Measurements from ENCODE around the gene PRSS2.
"Not testable (repeated sequence)": the region's sequence is repeated elsewhere in the genome, so short reads cannot be mapped to it uniquely, and the experiment has no call there.

PRSS2 gene

DNA sequence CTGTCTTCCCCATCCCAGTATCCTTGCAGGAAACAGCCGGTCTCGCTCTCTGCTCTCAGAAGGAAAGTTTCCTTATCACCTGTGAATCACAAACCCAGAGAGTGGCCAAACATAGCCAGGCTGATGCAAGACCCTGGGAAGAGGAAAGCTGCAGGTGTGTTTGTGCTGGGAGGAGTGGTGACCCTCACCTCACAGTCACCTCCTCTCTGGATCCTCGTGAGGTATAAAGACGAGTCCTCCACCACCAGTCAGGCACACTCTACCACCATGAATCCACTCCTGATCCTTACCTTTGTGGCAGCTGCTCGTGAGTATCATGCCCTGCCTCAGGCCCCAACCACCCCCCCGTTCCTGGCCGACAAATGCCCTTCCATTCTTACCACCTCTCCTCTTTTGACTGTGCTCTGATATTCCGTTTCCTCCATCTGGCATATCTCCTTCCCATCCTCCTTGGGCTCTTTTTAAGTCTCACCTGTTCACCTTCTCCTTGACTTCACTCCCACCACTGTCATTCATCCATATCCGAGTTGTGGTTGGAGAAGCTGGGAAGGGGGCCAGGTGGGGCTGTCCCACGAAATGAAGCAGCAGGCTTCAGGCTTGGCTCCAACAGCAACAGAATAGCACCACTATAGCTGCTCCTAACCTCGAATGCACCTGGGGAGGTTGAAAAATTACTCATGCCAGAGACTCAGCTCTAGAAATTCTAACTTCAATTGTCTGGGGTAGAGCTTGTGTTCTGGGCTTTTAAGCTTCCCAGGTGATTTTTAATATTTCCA is 21.4 kb upstream of the PRSS2 start, which contains the start of gene PRSS1:
Gene PRSS1 (plus strand): TSS at position 255 of the 776 bp plus-strand sequence. CDS start 13 bp downstream, at position 268.
- H3K27me3 ChIP-seq (ENCODE audit: insufficient read depth, poor library complexity, severe bottlenecking), result no peaks in the 10 kb centered on the region
- no peak for DNase-seq (ENCODE audit: low read depth in 1 of 2, low spot score in 1 of 2)
- no peak within 1 kb of the TSS for H3K4me3 ChIP-seq (replicated peaks; ENCODE audit: insufficient read depth, low read length)

GRCh38 chr7:142750321-142750938 is 20.3 kb upstream of the PRSS2 start:
- no peak for DNase-seq (ENCODE audit: low read depth in 1 of 2, low spot score in 1 of 2)
- no peaks in the 10 kb centered on the region for H3K27me3 ChIP-seq (ENCODE audit: insufficient read depth, poor library complexity, severe bottlenecking)
- H3K4me3 ChIP-seq (replicated peaks; ENCODE audit: insufficient read depth, low read length), result no peak overlapping the region
- no peak overlapping the region for H3K27ac ChIP-seq (replicated peaks)
- no peak for TF ChIP-seq GABPA (IDR thresholded peaks at IDR 0.05; ENCODE audit: low read depth)
- TF ChIP-seq POLR2AphosphoS5 (IDR thresholded peaks at IDR 0.05; ENCODE audit: low read depth), result no peak
- TF ChIP-seq, protein P1, sequence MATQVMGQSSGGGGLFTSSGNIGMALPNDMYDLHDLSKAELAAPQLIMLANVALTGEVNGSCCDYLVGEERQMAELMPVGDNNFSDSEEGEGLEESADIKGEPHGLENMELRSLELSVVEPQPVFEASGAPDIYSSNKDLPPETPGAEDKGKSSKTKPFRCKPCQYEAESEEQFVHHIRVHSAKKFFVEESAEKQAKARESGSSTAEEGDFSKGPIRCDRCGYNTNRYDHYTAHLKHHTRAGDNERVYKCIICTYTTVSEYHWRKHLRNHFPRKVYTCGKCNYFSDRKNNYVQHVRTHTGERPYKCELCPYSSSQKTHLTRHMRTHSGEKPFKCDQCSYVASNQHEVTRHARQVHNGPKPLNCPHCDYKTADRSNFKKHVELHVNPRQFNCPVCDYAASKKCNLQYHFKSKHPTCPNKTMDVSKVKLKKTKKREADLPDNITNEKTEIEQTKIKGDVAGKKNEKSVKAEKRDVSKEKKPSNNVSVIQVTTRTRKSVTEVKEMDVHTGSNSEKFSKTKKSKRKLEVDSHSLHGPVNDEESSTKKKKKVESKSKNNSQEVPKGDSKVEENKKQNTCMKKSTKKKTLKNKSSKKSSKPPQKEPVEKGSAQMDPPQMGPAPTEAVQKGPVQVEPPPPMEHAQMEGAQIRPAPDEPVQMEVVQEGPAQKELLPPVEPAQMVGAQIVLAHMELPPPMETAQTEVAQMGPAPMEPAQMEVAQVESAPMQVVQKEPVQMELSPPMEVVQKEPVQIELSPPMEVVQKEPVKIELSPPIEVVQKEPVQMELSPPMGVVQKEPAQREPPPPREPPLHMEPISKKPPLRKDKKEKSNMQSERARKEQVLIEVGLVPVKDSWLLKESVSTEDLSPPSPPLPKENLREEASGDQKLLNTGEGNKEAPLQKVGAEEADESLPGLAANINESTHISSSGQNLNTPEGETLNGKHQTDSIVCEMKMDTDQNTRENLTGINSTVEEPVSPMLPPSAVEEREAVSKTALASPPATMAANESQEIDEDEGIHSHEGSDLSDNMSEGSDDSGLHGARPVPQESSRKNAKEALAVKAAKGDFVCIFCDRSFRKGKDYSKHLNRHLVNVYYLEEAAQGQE (IDR thresholded peaks at IDR 0.05; ENCODE audit: insufficient replicate concordance, low read depth), result no peak
- TF ChIP-seq SPI1 (IDR thresholded peaks at IDR 0.05; ENCODE audit: borderline replicate concordance, low read depth), result no peak
- TF ChIP-seq, protein P2, sequence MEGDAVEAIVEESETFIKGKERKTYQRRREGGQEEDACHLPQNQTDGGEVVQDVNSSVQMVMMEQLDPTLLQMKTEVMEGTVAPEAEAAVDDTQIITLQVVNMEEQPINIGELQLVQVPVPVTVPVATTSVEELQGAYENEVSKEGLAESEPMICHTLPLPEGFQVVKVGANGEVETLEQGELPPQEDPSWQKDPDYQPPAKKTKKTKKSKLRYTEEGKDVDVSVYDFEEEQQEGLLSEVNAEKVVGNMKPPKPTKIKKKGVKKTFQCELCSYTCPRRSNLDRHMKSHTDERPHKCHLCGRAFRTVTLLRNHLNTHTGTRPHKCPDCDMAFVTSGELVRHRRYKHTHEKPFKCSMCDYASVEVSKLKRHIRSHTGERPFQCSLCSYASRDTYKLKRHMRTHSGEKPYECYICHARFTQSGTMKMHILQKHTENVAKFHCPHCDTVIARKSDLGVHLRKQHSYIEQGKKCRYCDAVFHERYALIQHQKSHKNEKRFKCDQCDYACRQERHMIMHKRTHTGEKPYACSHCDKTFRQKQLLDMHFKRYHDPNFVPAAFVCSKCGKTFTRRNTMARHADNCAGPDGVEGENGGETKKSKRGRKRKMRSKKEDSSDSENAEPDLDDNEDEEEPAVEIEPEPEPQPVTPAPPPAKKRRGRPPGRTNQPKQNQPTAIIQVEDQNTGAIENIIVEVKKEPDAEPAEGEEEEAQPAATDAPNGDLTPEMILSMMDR (IDR thresholded peaks at IDR 0.05; ENCODE audit: insufficient read depth, low read length), result no peak

More for the DNA sequence above, 21.4 kb upstream of the PRSS2 start, which contains the start of gene PRSS1:
- no peak within 1 kb of the TSS for H3K27ac ChIP-seq (replicated peaks)
- TF ChIP-seq, protein P2 (IDR thresholded peaks at IDR 0.05; ENCODE audit: insufficient read depth, low read length), result no peak
- TF ChIP-seq SPI1 (IDR thresholded peaks at IDR 0.05; ENCODE audit: borderline replicate concordance, low read depth) (no peak), GABPA (IDR thresholded peaks at IDR 0.05; ENCODE audit: low read depth) (no peak), POLR2AphosphoS5 (IDR thresholded peaks at IDR 0.05; ENCODE audit: low read depth) (no peak)
- TF ChIP-seq, protein P1 (IDR thresholded peaks at IDR 0.05; ENCODE audit: insufficient replicate concordance, low read depth), result no peak

- DNase-seq (ENCODE audit: low read depth in 1 of 2, low spot score in 1 of 2); H3K4me3 ChIP-seq (replicated peaks; ENCODE audit: insufficient read depth, low read length); H3K27ac ChIP-seq (replicated peaks); H3K27me3 ChIP-seq (ENCODE audit: insufficient read depth, poor library complexity, severe bottlenecking): not testable (repeated sequence)
Measured at GRCh38 chr7:142751526-142752175, 19.1 kb upstream of the PRSS2 start.
